ENCODE results near the gene DOK5.

Gene DOK5

GRCh38 chr20:54608943-54609342 is 133.6 kb downstream of the DOK5 start:
- no peaks in the 10 kb centered on the region for H3K27me3 ChIP-seq
- H3K4me1 ChIP-seq (ENCODE audit: control insufficient read depth in 1 of 2, insufficient read depth in 1 of 2, low read depth in 1 of 2, low read length in 1 of 2): no peaks in the 10 kb centered on the region
- H3K27ac ChIP-seq: no peak overlapping the region
- H3K4me3 ChIP-seq (ENCODE audit: low read depth in 1 of 2, low read length in 1 of 2): no peak overlapping the region
- H3K9me3 ChIP-seq: no peaks in the 10 kb centered on the region
- TF ChIP-seq CTCF (IDR thresholded peaks at IDR 0.05): no peak
- no peaks in the 10 kb centered on the region for H3K36me3 ChIP-seq

GRCh38 chr20:54611708-54612412 is 136.5 kb downstream of the DOK5 start:
- no peak overlapping the region for H3K27ac ChIP-seq
- H3K36me3 ChIP-seq: no peaks in the 10 kb centered on the region
- H3K27me3 ChIP-seq: no peaks in the 10 kb centered on the region
- no peak for TF ChIP-seq CTCF (IDR thresholded peaks at IDR 0.05)
- H3K4me3 ChIP-seq (ENCODE audit: low read depth in 1 of 2, low read length in 1 of 2): no peak overlapping the region
- no peaks in the 10 kb centered on the region for H3K9me3 ChIP-seq
- no peaks in the 10 kb centered on the region for H3K4me1 ChIP-seq (ENCODE audit: control insufficient read depth in 1 of 2, insufficient read depth in 1 of 2, low read depth in 1 of 2, low read length in 1 of 2)

GRCh38 chr20:54618412-54618811 is 143.0 kb downstream of the DOK5 start:
- no peak for TF ChIP-seq CTCF (IDR thresholded peaks at IDR 0.05)
- Histone ChIP-seq H3K4me3 (ENCODE audit: low read depth in 1 of 2, low read length in 1 of 2) (no peak overlapping the region), H3K36me3 (no peaks in the 10 kb centered on the region), H3K27ac (no peak overlapping the region), H3K27me3 (no peaks in the 10 kb centered on the region), H3K9me3 (no peaks in the 10 kb centered on the region), H3K4me1 (ENCODE audit: control insufficient read depth in 1 of 2, insufficient read depth in 1 of 2, low read depth in 1 of 2, low read length in 1 of 2) (no peaks in the 10 kb centered on the region)

GRCh38 chr20:54619181-54619580 is 143.8 kb downstream of the DOK5 start:
- no peaks in the 10 kb centered on the region for H3K27me3 ChIP-seq

GRCh38 chr20:54619682-54620081 is 144.3 kb downstream of the DOK5 start:
- no peaks in the 10 kb centered on the region for H3K36me3 ChIP-seq
- no peaks in the 10 kb centered on the region for H3K27me3 ChIP-seq
- H3K4me3 ChIP-seq (ENCODE audit: low read depth in 1 of 2, low read length in 1 of 2): no peak overlapping the region
- H3K9me3 ChIP-seq: no peaks in the 10 kb centered on the region
- H3K27ac ChIP-seq: no peak overlapping the region
- TF ChIP-seq CTCF (IDR thresholded peaks at IDR 0.05): no peak
- H3K4me1 ChIP-seq (ENCODE audit: control insufficient read depth in 1 of 2, insufficient read depth in 1 of 2, low read depth in 1 of 2, low read length in 1 of 2): no peaks in the 10 kb centered on the region

More at GRCh38 chr20:54619181-54619580, 143.8 kb downstream of the DOK5 start:
- TF ChIP-seq CTCF (IDR thresholded peaks at IDR 0.05): no peak
- Histone ChIP-seq H3K36me3 (no peaks in the 10 kb centered on the region), H3K4me3 (ENCODE audit: low read depth in 1 of 2, low read length in 1 of 2) (no peak overlapping the region), H3K27ac (no peak overlapping the region), H3K4me1 (ENCODE audit: control insufficient read depth in 1 of 2, insufficient read depth in 1 of 2, low read depth in 1 of 2, low read length in 1 of 2) (no peaks in the 10 kb centered on the region), H3K9me3 (no peaks in the 10 kb centered on the region)

Data from neutrophil (primary cell).